Measurements from ENCODE around the gene GIMAP1.

GIMAP1 gene

GRCh38 chr7:150753826-150754603, 37.6 kb downstream of the GIMAP1 start:
- Histone ChIP-seq H3K27ac (no peak overlapping the region), H3K36me3 (replicated peaks) (no peaks in the 10 kb centered on the region), H3K4me3 (ENCODE audit: low read depth, low read length) (no peak overlapping the region), H3K27me3 (replicated peaks) (no peaks in the 10 kb centered on the region)
- DNase-seq = no peak
- no peak for TF ChIP-seq CTCF (IDR thresholded peaks at IDR 0.05; ENCODE audit: low read depth, low read length, missing control alignments)
- in situ Hi-C loops (cut with HindIII; ENCODE audit: low pct_ligation_motif_present, low sequenced_read_pairs) = no loop called here

- Histone ChIP-seq H3K27me3 (replicated peaks) (no peaks in the 10 kb centered on the region), H3K27ac (no peak overlapping the region), H3K4me3 (ENCODE audit: low read depth, low read length) (no peak overlapping the region), H3K36me3 (replicated peaks) (no peaks in the 10 kb centered on the region)
- in situ Hi-C loops (cut with HindIII; ENCODE audit: low pct_ligation_motif_present, low sequenced_read_pairs) = no loop called here
- no peak for DNase-seq
- TF ChIP-seq CTCF (IDR thresholded peaks at IDR 0.05; ENCODE audit: low read depth, low read length, missing control alignments) = no peak
These were observed 38.5 kb downstream of the GIMAP1 start for GRCh38 chr7:150754951-150755350.

DNA sequence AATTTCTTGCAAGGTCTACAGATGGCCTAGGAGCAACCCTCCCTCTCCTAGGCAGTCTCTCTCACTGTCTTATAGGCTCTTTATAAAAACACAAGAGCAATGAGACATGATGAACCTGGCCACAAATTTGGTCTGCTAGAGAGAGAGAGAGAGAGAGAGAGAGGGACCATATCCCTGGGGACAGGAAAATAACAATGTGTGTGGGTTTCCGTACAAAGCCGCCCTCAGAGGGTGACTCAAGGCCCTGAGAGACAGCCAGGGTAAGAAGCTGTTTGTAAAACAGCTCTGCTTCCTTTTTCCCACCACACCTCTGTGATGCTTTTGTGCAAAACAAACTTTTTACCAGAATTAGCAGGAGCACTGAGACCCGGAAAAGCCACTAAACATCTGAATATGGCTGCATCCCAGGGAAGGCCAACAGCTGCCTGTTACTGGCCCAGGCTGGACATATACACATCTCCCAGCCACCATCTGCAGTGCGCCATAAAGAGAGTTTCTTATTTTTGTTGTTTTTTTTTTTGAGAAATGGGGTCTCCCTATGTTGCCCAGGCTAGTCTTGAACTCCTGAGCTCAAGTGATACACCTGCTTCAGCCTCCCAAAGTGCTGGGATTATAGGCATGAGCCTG, 39.2 kb downstream of the GIMAP1 start:
- TF ChIP-seq CTCF (IDR thresholded peaks at IDR 0.05; ENCODE audit: low read depth, low read length, missing control alignments) = no peak
- no peaks in the 10 kb centered on the region for H3K36me3 ChIP-seq (replicated peaks)
- peak; percentile 10 for DNase-seq
- no peak overlapping the region for H3K27ac ChIP-seq
- in situ Hi-C loops (cut with HindIII; ENCODE audit: low pct_ligation_motif_present, low sequenced_read_pairs) = no loop called here
- H3K27me3 ChIP-seq (replicated peaks) = no peaks in the 10 kb centered on the region
- no peak overlapping the region for H3K4me3 ChIP-seq (ENCODE audit: low read depth, low read length)

DNA sequence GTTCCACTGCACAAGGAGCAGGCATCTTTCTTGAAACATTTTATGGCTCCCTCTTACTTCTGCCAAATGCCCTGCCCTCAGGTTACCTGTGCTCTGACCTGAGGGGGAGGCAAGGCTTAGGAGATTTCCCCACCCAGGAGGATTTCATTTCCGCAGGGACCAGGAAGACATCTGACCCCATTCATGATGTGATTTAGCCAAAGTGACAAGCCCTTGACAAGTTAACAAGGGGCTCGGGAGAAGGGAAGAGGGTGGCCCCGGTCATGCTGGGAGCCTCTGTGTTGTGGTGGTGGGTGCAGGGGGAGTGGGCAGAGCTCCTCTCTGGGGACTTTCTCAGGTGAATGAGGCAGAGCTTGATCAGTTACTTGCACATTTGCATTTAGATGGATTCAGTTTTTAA, 39.8 kb downstream of the GIMAP1 start:
- no peak for TF ChIP-seq CTCF (IDR thresholded peaks at IDR 0.05; ENCODE audit: low read depth, low read length, missing control alignments)
- DNase-seq = no peak
- no peak overlapping the region for H3K27ac ChIP-seq
- no peaks in the 10 kb centered on the region for H3K36me3 ChIP-seq (replicated peaks)
- in situ Hi-C loops (cut with HindIII; ENCODE audit: low pct_ligation_motif_present, low sequenced_read_pairs) = no loop called here
- no peak overlapping the region for H3K4me3 ChIP-seq (ENCODE audit: low read depth, low read length)
- H3K27me3 ChIP-seq (replicated peaks) = no peaks in the 10 kb centered on the region

- no peak for TF ChIP-seq CTCF (IDR thresholded peaks at IDR 0.05; ENCODE audit: low read depth, low read length, missing control alignments)
- no peak for DNase-seq
- in situ Hi-C loops (cut with HindIII; ENCODE audit: low pct_ligation_motif_present, low sequenced_read_pairs) = no loop called here
- Histone ChIP-seq H3K27ac (no peak overlapping the region), H3K36me3 (replicated peaks) (no peaks in the 10 kb centered on the region), H3K4me3 (ENCODE audit: low read depth, low read length) (no peak overlapping the region), H3K27me3 (replicated peaks) (no peaks in the 10 kb centered on the region)
These were observed 40.4 kb downstream of the GIMAP1 start for GRCh38 chr7:150756858-150757257.

All from brain microvascular endothelial cell (primary cell).